Activated T-helper 17 cell treated with anti-CD3 and anti-CD28 coated beads, Interleukin-2, amount 50 U/mL, for 72 hours (primary cell): ENCODE measurements around the gene PPP4R2. TPM values are rescaled to one million over a fixed set of nuclear protein-coding genes. Genes with fewer than 3 reads are reported as not detected.

Experiments used
- ATAC-seq: fragments of 150-1000 bp; cut with Tn5 transposase; replicated peaks from 2 replicates; pipeline ENCODE4 v1.10.0; 2021; ENCODE audit warnings: mild to moderate bottlenecking, moderate library complexity
- H3K27ac Mint-ChIP-seq: one replicate; pipeline ENCODE4 v1.8.0; 2022; ENCODE audit warnings: mixed read lengths
- H3K27me3 Mint-ChIP-seq: one replicate; pipeline ENCODE4 v1.8.0; 2022; ENCODE audit warnings: mixed read lengths
- H3K36me3 Mint-ChIP-seq: one replicate; pipeline ENCODE4 v1.8.0; 2022; ENCODE audit warnings: low read depth, mild to moderate bottlenecking, mixed read lengths
- H3K4me1 Mint-ChIP-seq: one replicate; pipeline ENCODE4 v1.8.0; 2022; ENCODE audit warnings: mixed read lengths
- H3K4me3 Mint-ChIP-seq: one replicate; pipeline ENCODE4 v1.8.0; 2022; ENCODE audit warnings: mild to moderate bottlenecking, mixed read lengths
- H3K9me3 Mint-ChIP-seq: one replicate; pipeline ENCODE4 v1.8.0; 2022; ENCODE audit warnings: mixed read lengths
- total RNA-seq, 2 donors: library from RNA; stranded (reverse); gene quantifications; one replicate each; pipeline ENCODE4 v1.2.3, GENCODE V29; 2022

The PPP4R2 gene
- 10 to 100 TPM; 87.8 to 95.0 TPM for total RNA-seq

GRCh38 chr3:72996473-72997333 lies at the start of gene PPP4R2:
TSS of gene PPP4R2 (plus strand) at chr3:72996811. CDS start at chr3:72997038, 227 bp downstream.
- Mint-ChIP-seq H3K9me3 (no peaks in the 10 kb centered on the region), H3K4me1 (peaks cover 21% of the 10 kb centered on the region), H3K4me3 (peak within 1 kb of the TSS; percentile 91), H3K36me3 (peaks cover 46% of the 10 kb centered on the region), H3K27ac (peak within 1 kb of the TSS; percentile 90), H3K27me3 (no peaks in the 10 kb centered on the region)
- peak; percentile 91 for ATAC-seq

- no peaks in the 10 kb centered on the region for H3K9me3 Mint-ChIP-seq
- peaks cover 7% of the 10 kb centered on the region for H3K4me1 Mint-ChIP-seq
- H3K27me3 Mint-ChIP-seq: no peaks in the 10 kb centered on the region
- no peak overlapping the region for H3K4me3 Mint-ChIP-seq
- H3K27ac Mint-ChIP-seq: no peak overlapping the region
- ATAC-seq: no peak
- H3K36me3 Mint-ChIP-seq: no peaks in the 10 kb centered on the region
Observed at GRCh38 chr3:72947715-72948490, 48.7 kb upstream of the PPP4R2 start.

GRCh38 chr3:72949016-72949415 lies 47.6 kb upstream of the PPP4R2 start:
- no peak for ATAC-seq
- no peaks in the 10 kb centered on the region for H3K9me3 Mint-ChIP-seq
- H3K27me3 Mint-ChIP-seq: no peaks in the 10 kb centered on the region

GRCh38 chr3:72950372-72950771 lies 46.2 kb upstream of the PPP4R2 start:
- H3K36me3 Mint-ChIP-seq: no peaks in the 10 kb centered on the region
- no peak overlapping the region for H3K4me3 Mint-ChIP-seq
- no peak overlapping the region for H3K27ac Mint-ChIP-seq

More at GRCh38 chr3:72949016-72949415, 47.6 kb upstream of the PPP4R2 start:
- no peak overlapping the region for H3K27ac Mint-ChIP-seq
- no peaks in the 10 kb centered on the region for H3K36me3 Mint-ChIP-seq
- H3K4me1 Mint-ChIP-seq: peaks cover 7% of the 10 kb centered on the region
- H3K4me3 Mint-ChIP-seq: no peak overlapping the region

GRCh38 chr3:72950801-72951200 lies 45.8 kb upstream of the PPP4R2 start:
- Mint-ChIP-seq H3K27me3 (no peaks in the 10 kb centered on the region), H3K36me3 (no peaks in the 10 kb centered on the region), H3K4me3 (no peak overlapping the region), H3K4me1 (no peaks in the 10 kb centered on the region), H3K27ac (no peak overlapping the region), H3K9me3 (no peaks in the 10 kb centered on the region)
- no peak for ATAC-seq

More at GRCh38 chr3:72950372-72950771, 46.2 kb upstream of the PPP4R2 start:
- Mint-ChIP-seq H3K9me3 (no peaks in the 10 kb centered on the region), H3K4me1 (peaks cover 4% of the 10 kb centered on the region), H3K27me3 (no peaks in the 10 kb centered on the region)
- ATAC-seq: no peak

- Mint-ChIP-seq H3K36me3 (no peaks in the 10 kb centered on the region), H3K27me3 (no peaks in the 10 kb centered on the region), H3K27ac (no peak overlapping the region), H3K4me3 (no peak overlapping the region), H3K9me3 (no peaks in the 10 kb centered on the region), H3K4me1 (no peaks in the 10 kb centered on the region)
- peak; percentile 82 for ATAC-seq
Observed at GRCh38 chr3:72951259-72951722, 45.3 kb upstream of the PPP4R2 start.

- Mint-ChIP-seq H3K27me3 (no peaks in the 10 kb centered on the region), H3K9me3 (no peaks in the 10 kb centered on the region), H3K4me3 (no peak overlapping the region), H3K36me3 (no peaks in the 10 kb centered on the region), H3K27ac (no peak overlapping the region), H3K4me1 (no peaks in the 10 kb centered on the region)
- ATAC-seq: no peak
Observed at GRCh38 chr3:72953325-72953956, 43.2 kb upstream of the PPP4R2 start.

- Mint-ChIP-seq H3K4me1 (peaks cover 13% of the 10 kb centered on the region), H3K9me3 (no peaks in the 10 kb centered on the region), H3K4me3 (no peak overlapping the region), H3K27me3 (no peaks in the 10 kb centered on the region), H3K36me3 (no peaks in the 10 kb centered on the region), H3K27ac (no peak overlapping the region)
- no peak for ATAC-seq
Observed at GRCh38 chr3:72957297-72957696, 39.3 kb upstream of the PPP4R2 start.

- no peaks in the 10 kb centered on the region for H3K27me3 Mint-ChIP-seq
- H3K4me1 Mint-ChIP-seq: peaks cover 15% of the 10 kb centered on the region
- no peak overlapping the region for H3K27ac Mint-ChIP-seq
- no peak for ATAC-seq
- H3K4me3 Mint-ChIP-seq: no peak overlapping the region
- H3K9me3 Mint-ChIP-seq: no peaks in the 10 kb centered on the region
- H3K36me3 Mint-ChIP-seq: no peaks in the 10 kb centered on the region
Observed at GRCh38 chr3:72959336-72959735, 37.3 kb upstream of the PPP4R2 start.

- no peaks in the 10 kb centered on the region for H3K27me3 Mint-ChIP-seq
- peak overlapping the region; percentile 51 for H3K27ac Mint-ChIP-seq
- peak; percentile 56 for ATAC-seq
- H3K4me1 Mint-ChIP-seq: peaks cover 24% of the 10 kb centered on the region
- H3K4me3 Mint-ChIP-seq: peak overlapping the region; percentile 43
- no peaks in the 10 kb centered on the region for H3K36me3 Mint-ChIP-seq
- no peaks in the 10 kb centered on the region for H3K9me3 Mint-ChIP-seq
Observed at GRCh38 chr3:72960812-72961518, 35.6 kb upstream of the PPP4R2 start.

GRCh38 chr3:72961752-72962151 lies 34.9 kb upstream of the PPP4R2 start:
- no peaks in the 10 kb centered on the region for H3K9me3 Mint-ChIP-seq
- peak overlapping the region; percentile 51 for H3K27ac Mint-ChIP-seq
- ATAC-seq: no peak

GRCh38 chr3:72962317-72962716 lies 34.3 kb upstream of the PPP4R2 start:
- Mint-ChIP-seq H3K36me3 (no peaks in the 10 kb centered on the region), H3K4me3 (no peak overlapping the region), H3K4me1 (peaks cover 25% of the 10 kb centered on the region), H3K9me3 (no peaks in the 10 kb centered on the region), H3K27ac (peak overlapping the region; percentile 51), H3K27me3 (no peaks in the 10 kb centered on the region)
- no peak for ATAC-seq

More at GRCh38 chr3:72961752-72962151, 34.9 kb upstream of the PPP4R2 start:
- Mint-ChIP-seq H3K4me1 (peaks cover 25% of the 10 kb centered on the region), H3K27me3 (no peaks in the 10 kb centered on the region), H3K4me3 (peak overlapping the region; percentile 43), H3K36me3 (no peaks in the 10 kb centered on the region)

- ATAC-seq: no peak
- no peaks in the 10 kb centered on the region for H3K27me3 Mint-ChIP-seq
- no peak overlapping the region for H3K27ac Mint-ChIP-seq
- peaks cover 25% of the 10 kb centered on the region for H3K4me1 Mint-ChIP-seq
- H3K36me3 Mint-ChIP-seq: no peaks in the 10 kb centered on the region
- H3K4me3 Mint-ChIP-seq: no peak overlapping the region
- H3K9me3 Mint-ChIP-seq: no peaks in the 10 kb centered on the region
Observed at GRCh38 chr3:72964633-72965032, 32.0 kb upstream of the PPP4R2 start.

- peaks cover 10% of the 10 kb centered on the region for H3K4me1 Mint-ChIP-seq
- H3K27me3 Mint-ChIP-seq: no peaks in the 10 kb centered on the region
- no peak overlapping the region for H3K4me3 Mint-ChIP-seq
- no peaks in the 10 kb centered on the region for H3K9me3 Mint-ChIP-seq
- H3K36me3 Mint-ChIP-seq: no peaks in the 10 kb centered on the region
- H3K27ac Mint-ChIP-seq: no peak overlapping the region
- ATAC-seq: no peak
Observed at GRCh38 chr3:72968266-72968664, 28.3 kb upstream of the PPP4R2 start.
